Uterus (tissue), 4 donors: ENCODE data around the gene SLC9A5. TPM values are rescaled to one million over a fixed set of nuclear protein-coding genes. Genes with fewer than 3 reads are reported as not detected.

Experiments
- DNase-seq, 2 donors: peaks; one replicate each; pipeline ENCODE4 v3.0.0-alpha.2; 2019 to 2020
- H3K27ac ChIP-seq, 2 donors: fragments of 200-600 bp; sonication (generic); 1 replicate in 1 of 2; 2 replicates in 1 of 2; pipeline ENCODE4 v1.5.1; 2016 to 2018
- H3K27me3 ChIP-seq, 2 donors: fragments of 200-600 bp; sonication (generic); one replicate each; pipeline ENCODE4 v1.5.1; 2018 to 2019; ENCODE audit warnings: control low read depth in 1 of 2
- H3K36me3 ChIP-seq, 2 donors: fragments of 200-600 bp; sonication (generic); one replicate each; pipeline ENCODE4 v1.5.1; 2019; ENCODE audit warnings: control low read depth in 1 of 2
- H3K4me1 ChIP-seq, 2 donors: fragments of 200-600 bp; sonication (generic); one replicate each; pipeline ENCODE4 v1.5.1; 2018 to 2019; ENCODE audit warnings: control low read depth in 1 of 2
- H3K4me3 ChIP-seq, 2 donors: fragments of 200-600 bp; sonication (generic); 1 replicate in 1 of 2; 2 replicates in 1 of 2; pipeline ENCODE4 v1.5.1; 2018 to 2019; ENCODE audit warnings: mild to moderate bottlenecking in 1 of 2
- H3K9me3 ChIP-seq, 2 donors: fragments of 200-600 bp; sonication (generic); one replicate each; pipeline ENCODE4 v1.5.1; 2019; ENCODE audit warnings: control low read depth in 1 of 2
- CTCF ChIP-seq, 4 experiments: fragments of 200-600 bp in 2 of 4; fragments of 450-650 bp in 2 of 4; sonication (generic) in 2 of 4; IDR thresholded peaks; one replicate each; pipeline ENCODE4 v1.5.1; 2016 to 2019; ENCODE audit warnings: antibody characterized with exemption in 4 of 4, mild to moderate bottlenecking in 2 of 4, moderate library complexity in 1 of 4
- POLR2A ChIP-seq, 2 donors: fragments of 450-650 bp; IDR thresholded peaks; one replicate each; pipeline ENCODE4 v1.6.1; 2016; ENCODE audit warnings: antibody characterized with exemption in 2 of 2, mild to moderate bottlenecking in 1 of 2, moderate library complexity in 1 of 2
- intact Hi-C: fragments of 100-400 bp; cut with DNase I; formaldehyde crosslinking; loops from one replicate; pipeline ENCODE4 v1.15.1; 2023; ENCODE audit warnings: low total_unique reads
- total RNA-seq, 4 donors: library from RNA; depleted of rRNA in 3 of 4; stranded (reverse); fragments of >200 nt in 3 of 4; gene quantifications; one replicate each; pipeline versions ENCODE4 v1.1.0 to v1.2.4, GENCODE V29; 2014 to 2023
- donor health status: DM: yes; HTN: yes; CAD: no.

The SLC9A5 gene
- total RNA-seq, 4 donors from 2014 or later, result 0.55 to 1.9 (median 1.3) TPM; not detected in 1

- H3K4me3 ChIP-seq, result no peak overlapping the region
- no peaks in the 10 kb centered on the region for H3K9me3 ChIP-seq
- intact Hi-C loops, result no loop called here
- H3K27me3 ChIP-seq, result peaks cover 0 to 3% of the 10 kb centered on the region in 2 donors
- DNase-seq, result no peak
- no peak overlapping the region for H3K27ac ChIP-seq
- peaks cover 0 to 15% of the 10 kb centered on the region in 2 donors for H3K4me1 ChIP-seq
- TF ChIP-seq CTCF (IDR thresholded peaks at IDR 0.05) (no peak), POLR2A (IDR thresholded peaks at IDR 0.05) (no peak)
- H3K36me3 ChIP-seq, result no peaks in the 10 kb centered on the region
These were observed 1.2 kb downstream of the SLC9A5 start for GRCh38 chr16:67250045-67250327.

GRCh38 chr16:67252609-67253497 lies 4.1 kb downstream of the SLC9A5 start:
- H3K4me1 ChIP-seq, result peaks cover 0 to 13% of the 10 kb centered on the region in 2 donors
- TF ChIP-seq CTCF (IDR thresholded peaks at IDR 0.05), result no peak
- no peak for TF ChIP-seq POLR2A (IDR thresholded peaks at IDR 0.05)
- no peak for DNase-seq
- no peak overlapping the region for H3K27ac ChIP-seq
- H3K4me3 ChIP-seq, result no peak overlapping the region
- intact Hi-C loops, result no loop called here
- no peaks in the 10 kb centered on the region for H3K36me3 ChIP-seq
- H3K27me3 ChIP-seq, result peaks cover 0 to 3% of the 10 kb centered on the region in 2 donors
- no peaks in the 10 kb centered on the region for H3K9me3 ChIP-seq

GRCh38 chr16:67254801-67255552 lies 6.2 kb downstream of the SLC9A5 start:
- no peak overlapping the region for H3K27ac ChIP-seq
- H3K9me3 ChIP-seq, result no peaks in the 10 kb centered on the region
- no peak for TF ChIP-seq POLR2A (IDR thresholded peaks at IDR 0.05)
- no peak for TF ChIP-seq CTCF (IDR thresholded peaks at IDR 0.05)
- intact Hi-C loops, result no loop called here
- H3K27me3 ChIP-seq, result peaks cover 0 to 3% of the 10 kb centered on the region in 2 donors
- no peaks in the 10 kb centered on the region for H3K36me3 ChIP-seq
- H3K4me3 ChIP-seq, result no peak overlapping the region
- no peak for DNase-seq
- no peaks in the 10 kb centered on the region for H3K4me1 ChIP-seq

- no peak for DNase-seq
- no peak for TF ChIP-seq CTCF (IDR thresholded peaks at IDR 0.05)
- no peak for TF ChIP-seq POLR2A (IDR thresholded peaks at IDR 0.05)
- no peak overlapping the region for H3K4me3 ChIP-seq
- no peaks in the 10 kb centered on the region for H3K9me3 ChIP-seq
- no peak overlapping the region for H3K27ac ChIP-seq
- intact Hi-C loops, result no loop called here
- H3K27me3 ChIP-seq, result no peaks in the 10 kb centered on the region
- no peaks in the 10 kb centered on the region for H3K36me3 ChIP-seq
- H3K4me1 ChIP-seq, result no peaks in the 10 kb centered on the region
These were observed 6.9 kb downstream of the SLC9A5 start for GRCh38 chr16:67255553-67256221.
